B cell (primary cell): Measurements from ENCODE around the gene MSH6. TPM values are rescaled to one million over a fixed set of nuclear protein-coding genes. Genes with fewer than 3 reads are reported as not detected.

ENCODE experiments used
- ATAC-seq: fragments of 200-7000 bp; cut with Tn5 transposase; one replicate; pipeline ENCODE4 v1.10.0; 2021; ENCODE audit warnings: low read depth, mild to moderate bottlenecking, moderate number of reproducible peaks, moderate library complexity
- CTCF ChIA-PET: fragments of 350-600 bp; sonication (Branson Sonifier 250); formaldehyde crosslinking; loops from one replicate; lab custom pipeline; 2021; ENCODE audit warnings: antibody characterized with exemption, inconsistent platforms; lab: Charles Lee
- POLR2A ChIA-PET: fragments of 350-600 bp; sonication (Branson Sonifier 250); formaldehyde crosslinking; loops from one replicate; lab custom pipeline; 2021; ENCODE audit warnings: antibody characterized with exemption; lab: Charles Lee
- DNase-seq: peaks from one replicate; pipeline ENCODE4 v3.0.0; 2013
- H2AFZ ChIP-seq: 2 replicates; pipeline ENCODE4 v1.6.1; 2012; ENCODE audit warnings: mild to moderate bottlenecking, low read depth, low read length; ENCODE audit not compliant: insufficient read depth, poor library complexity, severe bottlenecking
- H3K27ac ChIP-seq, 2 donors: 1 replicate in 1 of 2; 2 replicates in 1 of 2; pipeline ENCODE4 v1.5.1; 2012 to 2013; ENCODE audit warnings: low read length in 2 of 2, mild to moderate bottlenecking in 2 of 2, moderate library complexity in 1 of 2
- H3K27me3 ChIP-seq, 4 experiments: fragments of 200-600 bp in 1 of 4; sonication (generic) in 1 of 4; replicated peaks in 1 of 4; 1 replicate in 2 of 4; 2 replicates in 2 of 4; pipeline versions ENCODE4 v1.6.1 to v1.7.0; 2013 to 2016; ENCODE audit warnings: low read length in 3 of 4, mild to moderate bottlenecking in 2 of 4, mixed read lengths in 1 of 4, moderate library complexity in 1 of 4; ENCODE audit not compliant: insufficient read depth in 4 of 4, control insufficient read depth in 3 of 4; ENCODE audit errors: control extremely low read depth in 1 of 4
- H3K36me3 ChIP-seq, 2 experiments: replicated peaks in 1 of 2; 1 replicate in 1 of 2; 2 replicates in 1 of 2; pipeline versions ENCODE4 v1.6.1 to v1.7.1; 2013; ENCODE audit warnings: low read length in 1 of 2; ENCODE audit not compliant: insufficient read depth in 2 of 2, control insufficient read depth in 1 of 2; ENCODE audit errors: control extremely low read depth in 1 of 2, extremely low read depth in 1 of 2
- H3K4me1 ChIP-seq, 2 donors: fragments of 200-600 bp in 1 of 2; sonication (generic) in 1 of 2; 1 replicate in 1 of 2; 2 replicates in 1 of 2; pipeline versions ENCODE4 v1.5.1 to v1.6.1; 2013 to 2017; ENCODE audit warnings: low read length in 2 of 2; ENCODE audit not compliant: control insufficient read depth in 2 of 2, insufficient read depth in 2 of 2
- H3K4me2 ChIP-seq: replicated peaks from 2 replicates; pipeline ENCODE3; 2012; ENCODE audit warnings: mild to moderate bottlenecking, low read depth, low read length; ENCODE audit not compliant: poor library complexity, severe bottlenecking
- H3K4me3 ChIP-seq, 5 experiments: fragments of 200-600 bp in 1 of 5; sonication (generic) in 1 of 5; 1 replicate in 3 of 5; 2 replicates in 2 of 5; pipeline versions ENCODE4 v1.5.1 to v1.7.0; 2011 to 2016; ENCODE audit warnings: low read length in 4 of 5, mild to moderate bottlenecking in 4 of 5, low read depth in 2 of 5, control low read depth in 1 of 5, moderate library complexity in 1 of 5; ENCODE audit not compliant: insufficient read depth in 1 of 5; ENCODE audit errors: control extremely low read depth in 1 of 5, extremely low read depth in 1 of 5
- H3K79me2 ChIP-seq: fragments of 200-600 bp; sonication (generic); one replicate; pipeline ENCODE4 v1.6.0; 2016; ENCODE audit warnings: low read length; ENCODE audit not compliant: control insufficient read depth, insufficient read depth
- H3K9ac ChIP-seq: fragments of 200-600 bp; sonication (generic); 2 replicates; pipeline ENCODE4 v1.6.1; 2017; ENCODE audit warnings: mild to moderate bottlenecking, low read length, moderate library complexity
- H3K9me3 ChIP-seq, 3 donors: one replicate each; pipeline versions ENCODE4 v1.6.1 to v1.7.1; 2013; ENCODE audit warnings: low read length in 2 of 3; ENCODE audit not compliant: control insufficient read depth in 2 of 3, insufficient read depth in 1 of 3; ENCODE audit errors: control extremely low read depth in 1 of 3
- H4K20me1 ChIP-seq: 2 replicates; pipeline ENCODE4 v1.6.0; 2012; ENCODE audit warnings: mild to moderate bottlenecking, low read length; ENCODE audit not compliant: insufficient read depth, control insufficient read depth, poor library complexity, severe bottlenecking
- H3K27ac Mint-ChIP-seq: one replicate; pipeline ENCODE4 v1.8.0; 2021; ENCODE audit warnings: mixed read lengths
- H3K27me3 Mint-ChIP-seq: one replicate; pipeline ENCODE4 v1.8.0; 2021; ENCODE audit warnings: mixed read lengths
- H3K4me1 Mint-ChIP-seq: one replicate; pipeline ENCODE4 v1.8.0; 2021; ENCODE audit warnings: mixed read lengths
- H3K4me3 Mint-ChIP-seq: one replicate; pipeline ENCODE4 v1.8.0; 2021; ENCODE audit warnings: mixed read lengths
- H3K9me3 Mint-ChIP-seq: one replicate; pipeline ENCODE4 v1.8.0; 2022; ENCODE audit warnings: mixed read lengths; ENCODE audit not compliant: insufficient read depth
- EZH2 ChIP-seq: IDR thresholded peaks from 2 replicates; pipeline ENCODE4 v1.6.1; 2012; ENCODE audit warnings: borderline replicate concordance, low read depth, mild to moderate bottlenecking, moderate library complexity, low read length; ENCODE audit not compliant: insufficient read depth, poor library complexity, severe bottlenecking
- WGBS: methylation state at CpG from one replicate; pipeline ENCODE4 v1.1.5; 2013; ENCODE audit warnings: missing lambda C conversion rate; ENCODE audit not compliant: insufficient coverage; 5-methylcytosine and 5-hydroxymethylcytosine counted together
- intact Hi-C: fragments of 100-400 bp; cut with micrococcal nuclease; formaldehyde crosslinking; loops from one replicate; pipeline ENCODE4 v1.10.0; 2022
- polyA plus RNA-seq: library from polyadenylated mRNA; depleted of rRNA; stranded (reverse); fragments of >200 nt; gene quantifications from 2 replicates; pipeline ENCODE4 v1.2.3, GENCODE V29; 2012
- total RNA-seq, 2 donors: library from RNA; stranded (reverse); fragments of 120-200 nt in 1 of 2; gene quantifications; 1 replicate in 1 of 2; 2 replicates in 1 of 2; pipeline versions ENCODE4 v1.2.3 to v1.2.4, GENCODE V29; 2013 to 2022
- TF ChIP-seq, protein P1 (sequence below): fragments of 200-600 bp; IDR thresholded peaks from one replicate; pipeline ENCODE4 v1.8.0; 2022; ENCODE audit warnings: antibody characterized with exemption, mild to moderate bottlenecking

Gene MSH6
- total and polyA plus RNA-seq, 2 donors (not counting 1 experiment from before 2014, with no cell fraction given) = 6.8 to 43.9 TPM

DNA sequence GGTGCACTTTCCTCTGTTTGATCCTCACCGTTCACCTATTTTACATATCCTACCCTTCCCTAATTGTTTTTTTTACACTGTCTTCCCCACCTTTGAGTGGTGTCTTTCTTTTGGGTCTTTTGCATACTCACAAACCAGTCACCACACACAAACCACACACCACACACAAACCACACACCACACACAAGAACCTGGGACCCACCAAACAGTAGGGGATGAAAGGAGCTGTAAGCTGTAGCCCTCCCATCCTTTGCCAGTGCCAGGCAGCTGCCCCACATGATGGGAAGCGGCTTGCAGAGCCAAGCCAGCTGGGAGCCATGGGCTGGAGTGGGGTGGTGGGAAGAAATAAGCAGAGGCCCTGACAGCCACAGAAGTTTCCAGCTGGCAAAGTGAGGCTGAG lies 38.9 kb upstream of the MSH6 start:
- Histone ChIP-seq H3K9ac (no peak overlapping the region), H3K4me3 (no peak overlapping the region), H3K9me3 (peaks cover 0 to 17% (median 16%) of the 10 kb centered on the region in 3 donors), H3K36me3 (no peaks in the 10 kb centered on the region), H2AFZ (no peak overlapping the region), H3K4me2 (no peak overlapping the region), H3K27me3 (no peaks in the 10 kb centered on the region), H3K27ac (no peak overlapping the region), H3K79me2 (no peaks in the 10 kb centered on the region), H3K4me1 (no peaks in the 10 kb centered on the region), H4K20me1 (no peaks in the 10 kb centered on the region)
- Mint-ChIP-seq H3K4me1 (peaks cover 2% of the 10 kb centered on the region), H3K4me3 (no peak overlapping the region), H3K27ac (no peak overlapping the region), H3K9me3 (peaks cover 1% of the 10 kb centered on the region), H3K27me3 (no peaks in the 10 kb centered on the region)
- ATAC-seq = no peak
- WGBS = 38% methylated on average over 1 of the region's 2 CpGs
- no peak for TF ChIP-seq EZH2
- TF ChIP-seq, protein P1, sequence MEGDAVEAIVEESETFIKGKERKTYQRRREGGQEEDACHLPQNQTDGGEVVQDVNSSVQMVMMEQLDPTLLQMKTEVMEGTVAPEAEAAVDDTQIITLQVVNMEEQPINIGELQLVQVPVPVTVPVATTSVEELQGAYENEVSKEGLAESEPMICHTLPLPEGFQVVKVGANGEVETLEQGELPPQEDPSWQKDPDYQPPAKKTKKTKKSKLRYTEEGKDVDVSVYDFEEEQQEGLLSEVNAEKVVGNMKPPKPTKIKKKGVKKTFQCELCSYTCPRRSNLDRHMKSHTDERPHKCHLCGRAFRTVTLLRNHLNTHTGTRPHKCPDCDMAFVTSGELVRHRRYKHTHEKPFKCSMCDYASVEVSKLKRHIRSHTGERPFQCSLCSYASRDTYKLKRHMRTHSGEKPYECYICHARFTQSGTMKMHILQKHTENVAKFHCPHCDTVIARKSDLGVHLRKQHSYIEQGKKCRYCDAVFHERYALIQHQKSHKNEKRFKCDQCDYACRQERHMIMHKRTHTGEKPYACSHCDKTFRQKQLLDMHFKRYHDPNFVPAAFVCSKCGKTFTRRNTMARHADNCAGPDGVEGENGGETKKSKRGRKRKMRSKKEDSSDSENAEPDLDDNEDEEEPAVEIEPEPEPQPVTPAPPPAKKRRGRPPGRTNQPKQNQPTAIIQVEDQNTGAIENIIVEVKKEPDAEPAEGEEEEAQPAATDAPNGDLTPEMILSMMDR = no peak
- intact Hi-C loops = no loop called here
- POLR2A ChIA-PET = no interaction called here
- CTCF ChIA-PET = no interaction called here
- no peak for DNase-seq

GRCh38 chr2:47747878-47748277 lies 35.1 kb upstream of the MSH6 start:
- H4K20me1 ChIP-seq = no peaks in the 10 kb centered on the region
- 90% methylated on average over 2 of the region's 4 CpGs for WGBS
- ATAC-seq (no peak), DNase-seq (no peak)
- H2AFZ ChIP-seq = no peak overlapping the region
- intact Hi-C loops = no loop called here
- no peaks in the 10 kb centered on the region for H3K27me3 ChIP-seq
- H3K4me1 Mint-ChIP-seq = peaks cover 13% of the 10 kb centered on the region
- no peaks in the 10 kb centered on the region for H3K79me2 ChIP-seq
- no peak for TF ChIP-seq EZH2
- TF ChIP-seq, protein P1 = no peak
- H3K36me3 ChIP-seq = no peaks in the 10 kb centered on the region
- peaks cover 7 to 16% of the 10 kb centered on the region in 2 donors for H3K4me1 ChIP-seq
- CTCF ChIA-PET = interaction anchor here (0.7 to 1.1 kb wide), 2 partner anchors 311 to 413 kb away, joined by 3 read pairs; no protein-coding TSS in a partner anchor
- H3K9me3 ChIP-seq = peaks cover 0 to 20% (median 17%) of the 10 kb centered on the region in 3 donors
- H3K9ac ChIP-seq = no peak overlapping the region
- no peak overlapping the region for H3K27ac ChIP-seq
- POLR2A ChIA-PET = no interaction called here
- no peak overlapping the region for H3K4me2 ChIP-seq
- H3K9me3 Mint-ChIP-seq = peaks cover 1% of the 10 kb centered on the region
- H3K27me3 Mint-ChIP-seq = no peaks in the 10 kb centered on the region
- no peak overlapping the region for H3K4me3 Mint-ChIP-seq
- no peak overlapping the region for H3K27ac Mint-ChIP-seq
- H3K4me3 ChIP-seq = no peak overlapping the region
